HEK293 (cell line): ENCODE measurements around the gene PRKCE.

ENCODE experiments used
- CTCF ChIA-PET: fragments of 350-600 bp; formaldehyde crosslinking; extraction: SDS; loops from one replicate; lab custom pipeline; 2021; ENCODE audit warnings: antibody characterized with exemption; lab: Yijun Ruan, JAX
- POLR2A ChIA-PET: fragments of 300-600 bp; formaldehyde crosslinking; extraction: SDS; loops from one replicate; lab custom pipeline; 2020; ENCODE audit warnings: antibody characterized with exemption, inconsistent platforms; lab: Yijun Ruan, JAX
- H3K27ac ChIP-seq: fragments of 200-500 bp; sonication (Bioruptor generic); 2 replicates; pipeline ENCODE4 v1.5.1; 2014; ENCODE audit warnings: low read depth, low read length, control low read depth, inconsistent platforms; ENCODE audit errors: extremely low read depth
- H3K36me3 ChIP-seq, 2 experiments: fragments of 200-500 bp in 1 of 2; sonication (Bioruptor generic) in 1 of 2; 1 replicate in 1 of 2; 2 replicates in 1 of 2; pipeline ENCODE4 v1.5.1; 2014 to 2017; ENCODE audit warnings: inconsistent platforms in 2 of 2, low read length in 2 of 2; ENCODE audit not compliant: control insufficient read depth in 2 of 2, insufficient read depth in 1 of 2
- H3K4me1 ChIP-seq: fragments of 200-500 bp; sonication (Bioruptor generic); 2 replicates; pipeline ENCODE4 v1.5.1; 2014; ENCODE audit warnings: mild to moderate bottlenecking, low read length, inconsistent platforms; ENCODE audit not compliant: control insufficient read depth, insufficient read depth
- H3K4me3 ChIP-seq: 2 replicates; pipeline ENCODE4 v1.5.1; 2011; ENCODE audit warnings: low read depth, mild to moderate bottlenecking, control low read depth, low read length, moderate library complexity
- H3K9me3 ChIP-seq: fragments of 200-500 bp; sonication (Bioruptor generic); 2 replicates; pipeline ENCODE4 v1.5.1; 2014; ENCODE audit warnings: low read depth, low read length, inconsistent platforms; ENCODE audit not compliant: control insufficient read depth, insufficient read depth
- BCL11B ChIP-seq: fragments of 450-650 bp; formaldehyde crosslinking; IDR thresholded peaks from 2 replicates; pipeline ENCODE4 v1.5.1; 2016; ENCODE audit warnings: low read depth, missing biosample characterization, missing genetic modification characterization
- BCL6B ChIP-seq: fragments of 450-650 bp; formaldehyde crosslinking; IDR thresholded peaks from 2 replicates; pipeline ENCODE4 v1.5.1; 2017; ENCODE audit warnings: missing biosample characterization, missing genetic modification characterization
- GFI1B ChIP-seq: fragments of 450-650 bp; formaldehyde crosslinking; IDR thresholded peaks from 2 replicates; pipeline ENCODE4 v1.5.1; 2016; ENCODE audit warnings: missing biosample characterization, missing genetic modification characterization
- KLF7 ChIP-seq: fragments of 450-650 bp; formaldehyde crosslinking; IDR thresholded peaks from 2 replicates; pipeline ENCODE4 v1.5.1; 2016; ENCODE audit warnings: missing biosample characterization, missing genetic modification characterization, borderline replicate concordance
- MEIS1 ChIP-seq: sonication (generic); formaldehyde crosslinking; IDR thresholded peaks from 2 replicates; pipeline ENCODE4 v1.8.1; 2022; ENCODE audit warnings: missing genetic modification reagents, mild to moderate bottlenecking, borderline replicate concordance
- PBX3 ChIP-seq: sonication (generic); formaldehyde crosslinking; IDR thresholded peaks from 2 replicates; pipeline ENCODE4 v1.8.1; 2022; ENCODE audit warnings: mild to moderate bottlenecking, moderate library complexity, missing genetic modification reagents
- PRDM1 ChIP-seq: fragments of 450-650 bp; formaldehyde crosslinking; IDR thresholded peaks from 2 replicates; pipeline ENCODE4; 2016; ENCODE audit warnings: missing biosample characterization, missing genetic modification characterization
- PRDM2 ChIP-seq: fragments of 450-650 bp; formaldehyde crosslinking; IDR thresholded peaks from 2 replicates; pipeline ENCODE4 v1.5.1; 2016; ENCODE audit warnings: missing biosample characterization, missing genetic modification characterization, borderline replicate concordance
- ZBTB20 ChIP-seq: fragments of 450-650 bp; formaldehyde crosslinking; IDR thresholded peaks from 2 replicates; pipeline ENCODE4 v1.5.1; 2016; ENCODE audit warnings: missing biosample characterization, missing genetic modification characterization
- ZBTB8A ChIP-seq: fragments of 450-650 bp; formaldehyde crosslinking; IDR thresholded peaks from 2 replicates; pipeline ENCODE4 v1.5.1; 2016; ENCODE audit warnings: missing biosample characterization, missing genetic modification characterization
- ZFP69B ChIP-seq: fragments of 450-650 bp; formaldehyde crosslinking; IDR thresholded peaks from 2 replicates; pipeline ENCODE4 v1.5.1; 2016; ENCODE audit warnings: missing biosample characterization, missing genetic modification characterization
- ZNF169 ChIP-seq: fragments of 450-650 bp; formaldehyde crosslinking; IDR thresholded peaks from 2 replicates; pipeline ENCODE4 v1.5.1; 2016; ENCODE audit warnings: missing biosample characterization, missing genetic modification characterization
- ZNF266 ChIP-seq: fragments of 450-650 bp; formaldehyde crosslinking; IDR thresholded peaks from 2 replicates; pipeline ENCODE4 v1.5.1; 2016; ENCODE audit warnings: missing biosample characterization, missing genetic modification characterization, low read depth
- ZNF311 ChIP-seq: fragments of 450-650 bp; formaldehyde crosslinking; IDR thresholded peaks from 2 replicates; pipeline ENCODE4 v1.5.1; 2017; ENCODE audit warnings: missing biosample characterization, missing genetic modification characterization, borderline replicate concordance
- ZNF426 ChIP-seq: fragments of 450-650 bp; formaldehyde crosslinking; IDR thresholded peaks from 2 replicates; pipeline ENCODE4 v1.5.1; 2017; ENCODE audit warnings: missing biosample characterization, missing genetic modification characterization, mild to moderate bottlenecking, inconsistent platforms, moderate library complexity
- ZNF513 ChIP-seq: fragments of 450-650 bp; IDR thresholded peaks from 2 replicates; pipeline ENCODE4 v1.5.1; 2018; ENCODE audit warnings: missing biosample characterization, missing genetic modification characterization
- ZNF529 ChIP-seq: fragments of 450-650 bp; formaldehyde crosslinking; IDR thresholded peaks from 2 replicates; pipeline ENCODE4 v1.5.1; 2017; ENCODE audit warnings: missing genetic modification characterization, missing biosample characterization; ENCODE audit not compliant: insufficient replicate concordance
- ZSCAN5A ChIP-seq: fragments of 450-650 bp; formaldehyde crosslinking; IDR thresholded peaks from 2 replicates; pipeline ENCODE4 v1.5.1; 2016; ENCODE audit warnings: missing biosample characterization, missing genetic modification characterization

Gene PRKCE

GRCh38 chr2:45944074-45944473 lies 292.6 kb downstream of the PRKCE start (continued):
- TF ChIP-seq GFI1B (no peak), ZSCAN5A (tag by site-specific recombination) (no peak)

GRCh38 chr2:45945302-45945717 lies 293.8 kb downstream of the PRKCE start:
- peaks cover 10% of the 10 kb centered on the region; the same call in 1 of the 2 replicates for H3K4me1 ChIP-seq
- no peaks in the 10 kb centered on the region for H3K9me3 ChIP-seq
- CTCF ChIA-PET, result interaction anchor here (0.7 to 1.0 kb wide), 2 partner anchors 360 to 933 kb away, joined by 3 read pairs; no protein-coding TSS in a partner anchor
- POLR2A ChIA-PET, result no interaction called here
- TF ChIP-seq ZNF513 (tag by site-specific recombination), result no peak
- no peak for TF ChIP-seq KLF7
- TF ChIP-seq ZBTB20, result no peak
- no peak for TF ChIP-seq PBX3 (CRISPR knock-in tag)
- TF ChIP-seq PRDM1 (tag by site-specific recombination), result no peak
- no peak for TF ChIP-seq ZFP69B (tag by site-specific recombination)
- TF ChIP-seq ZNF169, result no peak
- TF ChIP-seq ZNF529 (tag by site-specific recombination), result no peak
- TF ChIP-seq ZBTB8A (tag by site-specific recombination), result no peak
- no peak for TF ChIP-seq BCL11B (tag by site-specific recombination)
- no peak for TF ChIP-seq ZNF426
- H3K36me3 ChIP-seq, result no peaks in the 10 kb centered on the region
- no peak overlapping the region for H3K27ac ChIP-seq
- H3K4me3 ChIP-seq, result no peak overlapping the region

- TF ChIP-seq ZNF311, result no peak
- CTCF ChIA-PET, result interaction anchor here (1.3 kb wide), 1 partner anchor 8 kb away, joined by 4 read pairs; no protein-coding TSS in a partner anchor
- peaks cover 10% of the 10 kb centered on the region; the same call in 1 of the 2 replicates for H3K4me1 ChIP-seq
- POLR2A ChIA-PET, result no interaction called here
- H3K36me3 ChIP-seq, result no peaks in the 10 kb centered on the region
- H3K4me3 ChIP-seq, result no peak overlapping the region
- no peak overlapping the region for H3K27ac ChIP-seq
- no peaks in the 10 kb centered on the region for H3K9me3 ChIP-seq
These were observed 294.5 kb downstream of the PRKCE start for GRCh38 chr2:45946023-45946422.

- no peaks in the 10 kb centered on the region for H3K9me3 ChIP-seq
- ChIA-PET CTCF (no interaction called here), POLR2A (no interaction called here)
- TF ChIP-seq ZNF266 (tag by site-specific recombination), result no peak
- peak; percentile 40; the same call in 1 of the 2 replicates for TF ChIP-seq BCL6B
- TF ChIP-seq PRDM2 (tag by site-specific recombination), result no peak
- no peak for TF ChIP-seq MEIS1 (CRISPR knock-in tag)
- no peaks in the 10 kb centered on the region for H3K36me3 ChIP-seq
- peaks cover 15% of the 10 kb centered on the region for H3K4me1 ChIP-seq
- no peak overlapping the region for H3K4me3 ChIP-seq
- H3K27ac ChIP-seq, result no peak overlapping the region
These were observed 299.1 kb downstream of the PRKCE start for GRCh38 chr2:45950606-45951005.
